ENCODE data around the gene CARM1. TPM values are rescaled to one million over a fixed set of nuclear protein-coding genes. Genes with fewer than 3 reads are reported as not detected.
"Not testable (repeated sequence)": the region's sequence is repeated elsewhere in the genome, so short reads cannot be mapped to it uniquely, and the experiment has no call there.

CARM1 gene
- polyA plus RNA-seq, 6 donors from 2014 or later = 0.37 to 0.75 (median 0.63) TPM

- ATAC-seq (ENCODE audit: low read depth in 2 of 2) = no peak
Observed at GRCh38 chr19:10871711-10872545, 575 bp downstream of the CARM1 start.

GRCh38 chr19:10872546-10873107 lies 1.3 kb downstream of the CARM1 start:
- H3K36me3 Mint-ChIP-seq = no peaks in the 10 kb centered on the region

More at GRCh38 chr19:10871711-10872545, 575 bp downstream of the CARM1 start:
- Mint-ChIP-seq H3K9me3 (no peaks in the 10 kb centered on the region), H3K4me1 (peaks cover 33 to 52% (median 50%) of the 10 kb centered on the region in 3 donors), H3K4me3 (peak overlapping the region; percentile 72 to 94 (median 83)), H3K27ac (peak overlapping the region in 3 of 6 donors; percentile 58 to 83 (median 75)), H3K36me3 (no peaks in the 10 kb centered on the region), H3K27me3 (no peaks in the 10 kb centered on the region)
- peak; percentile 29 for DNase-seq

GRCh38 chr19:10874024-10874423 lies 2.7 kb downstream of the CARM1 start:
- H3K9me3 Mint-ChIP-seq = no peaks in the 10 kb centered on the region
- DNase-seq (no peak), ATAC-seq (ENCODE audit: low read depth in 2 of 2) (no peak)
- H3K36me3 Mint-ChIP-seq = no peaks in the 10 kb centered on the region
- peak overlapping the region in 4 of 8 donors; percentile 31 to 84 (median 60) for H3K4me3 Mint-ChIP-seq
- no peak overlapping the region for H3K27ac Mint-ChIP-seq
- H3K4me1 Mint-ChIP-seq = peaks cover 29 to 46% (median 43%) of the 10 kb centered on the region in 3 donors
- H3K27me3 Mint-ChIP-seq = no peaks in the 10 kb centered on the region

More at GRCh38 chr19:10872546-10873107, 1.3 kb downstream of the CARM1 start:
- DNase-seq (no peak), ATAC-seq (ENCODE audit: low read depth in 2 of 2) (no peak)
- peaks cover 35 to 52% (median 43%) of the 10 kb centered on the region in 3 donors for H3K4me1 Mint-ChIP-seq
- no peaks in the 10 kb centered on the region for H3K9me3 Mint-ChIP-seq
- H3K27me3 Mint-ChIP-seq = no peaks in the 10 kb centered on the region
- H3K4me3 Mint-ChIP-seq = peak overlapping the region; percentile 72 to 94 (median 83)
- peak overlapping the region in 4 of 6 donors; percentile 31 to 75 (median 61) for H3K27ac Mint-ChIP-seq

- peaks cover 28 to 35% (median 35%) of the 10 kb centered on the region in 3 donors for H3K4me1 Mint-ChIP-seq
- peak in 1 of 2 donors; percentile 39 for ATAC-seq (ENCODE audit: low read depth in 2 of 2)
- peak overlapping the region in 1 of 6 donors; percentile 51 for H3K27ac Mint-ChIP-seq
Observed at GRCh38 chr19:10876459-10877240, 5.3 kb downstream of the CARM1 start.

GRCh38 chr19:10877608-10878007 lies 6.3 kb downstream of the CARM1 start:
- not testable (repeated sequence) for ATAC-seq (ENCODE audit: low read depth in 2 of 2); DNase-seq; H3K27me3 Mint-ChIP-seq; H3K9me3 Mint-ChIP-seq; H3K36me3 Mint-ChIP-seq
- Mint-ChIP-seq H3K27ac (peak overlapping the region in 3 of 6 donors; percentile 56 to 62 (median 60)), H3K4me1 (peaks cover 22 to 31% (median 31%) of the 10 kb centered on the region in 3 donors), H3K4me3 (peak overlapping the region in 1 of 8 donors; percentile 51)

More at GRCh38 chr19:10876459-10877240, 5.3 kb downstream of the CARM1 start:
- Mint-ChIP-seq H3K27me3 (no peaks in the 10 kb centered on the region), H3K4me3 (no peak overlapping the region), H3K36me3 (no peaks in the 10 kb centered on the region), H3K9me3 (no peaks in the 10 kb centered on the region)
- DNase-seq = no peak

- DNase-seq (no peak), ATAC-seq (ENCODE audit: low read depth in 2 of 2) (no peak)
- peaks cover 20 to 28% (median 25%) of the 10 kb centered on the region in 3 donors for H3K4me1 Mint-ChIP-seq
- H3K9me3 Mint-ChIP-seq = no peaks in the 10 kb centered on the region
- peak overlapping the region in 2 of 8 donors; percentile 27 to 34 for H3K4me3 Mint-ChIP-seq
- H3K36me3 Mint-ChIP-seq = no peaks in the 10 kb centered on the region
- no peaks in the 10 kb centered on the region for H3K27me3 Mint-ChIP-seq
- peak overlapping the region in 4 of 6 donors; percentile 29 to 60 (median 50) for H3K27ac Mint-ChIP-seq
Observed at GRCh38 chr19:10878253-10878652, 6.9 kb downstream of the CARM1 start.

GRCh38 chr19:10881403-10882107 lies 10.2 kb downstream of the CARM1 start:
- Mint-ChIP-seq H3K4me1 (peaks cover 20 to 25% (median 25%) of the 10 kb centered on the region in 3 donors), H3K4me3 (no peak overlapping the region), H3K36me3 (no peaks in the 10 kb centered on the region), H3K9me3 (no peaks in the 10 kb centered on the region), H3K27me3 (no peaks in the 10 kb centered on the region), H3K27ac (peak overlapping the region in 1 of 6 donors; percentile 79)
- ATAC-seq (ENCODE audit: low read depth in 2 of 2) (no peak), DNase-seq (no peak)

- Mint-ChIP-seq H3K4me3 (no peak overlapping the region), H3K27me3 (no peaks in the 10 kb centered on the region), H3K4me1 (peaks cover 18 to 26% (median 20%) of the 10 kb centered on the region in 3 donors), H3K36me3 (no peaks in the 10 kb centered on the region), H3K27ac (no peak overlapping the region), H3K9me3 (no peaks in the 10 kb centered on the region)
- DNase-seq (no peak), ATAC-seq (ENCODE audit: low read depth in 2 of 2) (no peak)
Observed at GRCh38 chr19:10882108-10882457, 10.7 kb downstream of the CARM1 start.

- ATAC-seq (ENCODE audit: low read depth in 2 of 2) (no peak), DNase-seq (no peak)
- Mint-ChIP-seq H3K36me3 (no peaks in the 10 kb centered on the region), H3K27me3 (no peaks in the 10 kb centered on the region), H3K27ac (peak overlapping the region in 1 of 6 donors; percentile 78), H3K4me1 (peaks cover 14 to 18% (median 16%) of the 10 kb centered on the region in 3 donors), H3K4me3 (no peak overlapping the region), H3K9me3 (no peaks in the 10 kb centered on the region)
Observed at GRCh38 chr19:10884274-10884673, 12.9 kb downstream of the CARM1 start.

GRCh38 chr19:10885201-10886169 lies 14.1 kb downstream of the CARM1 start:
- Mint-ChIP-seq H3K36me3 (no peaks in the 10 kb centered on the region), H3K4me1 (peaks cover 12 to 16% (median 13%) of the 10 kb centered on the region in 3 donors), H3K27me3 (no peaks in the 10 kb centered on the region), H3K9me3 (no peaks in the 10 kb centered on the region), H3K27ac (peak overlapping the region in 1 of 6 donors; percentile 19), H3K4me3 (peak overlapping the region in 1 of 8 donors; percentile 26)
- no peak for DNase-seq
- no peak for ATAC-seq (ENCODE audit: low read depth in 2 of 2)

GRCh38 chr19:10887616-10888367 lies 16.4 kb downstream of the CARM1 start:
- no peak for ATAC-seq (ENCODE audit: low read depth in 2 of 2)
- H3K4me3 Mint-ChIP-seq = no peak overlapping the region
- no peak for DNase-seq
- peak overlapping the region in 2 of 6 donors; percentile 38 to 86 for H3K27ac Mint-ChIP-seq
- no peaks in the 10 kb centered on the region for H3K27me3 Mint-ChIP-seq
- no peaks in the 10 kb centered on the region for H3K9me3 Mint-ChIP-seq
- no peaks in the 10 kb centered on the region for H3K36me3 Mint-ChIP-seq
- peaks cover 8 to 16% (median 12%) of the 10 kb centered on the region in 3 donors for H3K4me1 Mint-ChIP-seq
